KMS-11 (cell line): ENCODE measurements around the gene IDE.

Source experiments
- H2AFZ ChIP-seq: fragments of 200-600 bp; sonication (generic); 2 replicates; pipeline ENCODE4 v1.6.1; 2016; ENCODE audit warnings: antibody characterized with exemption, mixed run types, low read depth
- H3K27ac ChIP-seq: fragments of 200-600 bp; sonication (generic); 2 replicates; pipeline ENCODE4 v1.6.1; 2016; ENCODE audit warnings: mild to moderate bottlenecking, mixed run types
- H3K27me3 ChIP-seq: fragments of 200-600 bp; sonication (generic); 2 replicates; pipeline ENCODE4 v1.6.1; 2017; ENCODE audit warnings: mild to moderate bottlenecking, low read depth, mixed run types, moderate library complexity; ENCODE audit not compliant: insufficient read depth
- H3K36me3 ChIP-seq: fragments of 200-600 bp; sonication (generic); 2 replicates; pipeline ENCODE4 v1.6.1; 2017; ENCODE audit warnings: mild to moderate bottlenecking, mixed run types; ENCODE audit not compliant: insufficient read depth
- H3K4me1 ChIP-seq: fragments of 200-600 bp; sonication (generic); 2 replicates; pipeline ENCODE4 v1.6.1; 2016; ENCODE audit warnings: mild to moderate bottlenecking, low read depth, mixed run types; ENCODE audit not compliant: poor library complexity, severe bottlenecking
- H3K4me2 ChIP-seq: fragments of 200-600 bp; sonication (generic); 2 replicates; pipeline ENCODE4 v1.7.0; 2016; ENCODE audit warnings: mild to moderate bottlenecking, mixed run types
- H3K4me3 ChIP-seq: fragments of 200-600 bp; sonication (generic); IDR thresholded peaks from 2 replicates; pipeline ENCODE4 v1.6.1; 2017; ENCODE audit warnings: low read depth, low read length, mixed read lengths; ENCODE audit not compliant: insufficient read depth
- H3K79me2 ChIP-seq: fragments of 200-600 bp; sonication (generic); 2 replicates; pipeline ENCODE4 v1.6.1; 2016; ENCODE audit warnings: low read depth, mixed run types; ENCODE audit not compliant: insufficient read depth
- H3K9ac ChIP-seq: fragments of 200-600 bp; sonication (generic); 2 replicates; pipeline ENCODE4 v1.6.1; 2016; ENCODE audit warnings: mild to moderate bottlenecking, mixed run types
- H4K20me1 ChIP-seq: fragments of 200-600 bp; sonication (generic); 2 replicates; pipeline ENCODE4 v1.6.1; 2016; ENCODE audit warnings: mild to moderate bottlenecking, mixed run types; ENCODE audit not compliant: insufficient read depth
- TF ChIP-seq, protein P1 (sequence below): fragments of 200-600 bp; sonication (generic); conservative IDR thresholded peaks from 2 replicates; pipeline ENCODE4 v1.6.1; 2017; ENCODE audit warnings: low read depth, mild to moderate bottlenecking, antibody characterized with exemption, low read length, moderate library complexity, mixed read lengths

IDE gene

DNA sequence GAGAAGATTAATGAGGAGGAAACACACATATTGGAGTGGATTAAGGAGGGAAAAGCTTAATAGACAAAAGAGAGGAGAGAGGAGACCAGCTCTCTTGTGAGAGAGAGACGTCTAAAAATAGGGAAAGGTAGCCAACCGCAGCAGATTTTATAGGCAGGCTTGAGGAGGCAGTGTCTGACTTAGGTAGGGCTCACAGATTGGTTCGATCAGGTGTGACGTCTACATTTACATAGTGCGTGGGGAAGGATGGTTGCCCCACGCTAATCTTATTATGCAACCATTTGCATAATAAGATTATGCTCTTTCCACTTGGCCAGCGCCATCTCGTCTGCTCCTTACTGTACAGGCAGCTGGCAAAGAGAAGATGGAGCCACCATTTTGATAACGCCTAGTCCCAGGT lies 160.9 kb downstream of the IDE start:
- Histone ChIP-seq H3K27ac (no peak overlapping the region), H3K4me1 (no peaks in the 10 kb centered on the region), H2AFZ (no peak overlapping the region), H3K9ac (no peak overlapping the region), H3K4me3 (no peak overlapping the region), H4K20me1 (no peaks in the 10 kb centered on the region), H3K79me2 (no peaks in the 10 kb centered on the region), H3K36me3 (no peaks in the 10 kb centered on the region), H3K27me3 (no peaks in the 10 kb centered on the region), H3K4me2 (no peak overlapping the region)
- TF ChIP-seq, protein P1, sequence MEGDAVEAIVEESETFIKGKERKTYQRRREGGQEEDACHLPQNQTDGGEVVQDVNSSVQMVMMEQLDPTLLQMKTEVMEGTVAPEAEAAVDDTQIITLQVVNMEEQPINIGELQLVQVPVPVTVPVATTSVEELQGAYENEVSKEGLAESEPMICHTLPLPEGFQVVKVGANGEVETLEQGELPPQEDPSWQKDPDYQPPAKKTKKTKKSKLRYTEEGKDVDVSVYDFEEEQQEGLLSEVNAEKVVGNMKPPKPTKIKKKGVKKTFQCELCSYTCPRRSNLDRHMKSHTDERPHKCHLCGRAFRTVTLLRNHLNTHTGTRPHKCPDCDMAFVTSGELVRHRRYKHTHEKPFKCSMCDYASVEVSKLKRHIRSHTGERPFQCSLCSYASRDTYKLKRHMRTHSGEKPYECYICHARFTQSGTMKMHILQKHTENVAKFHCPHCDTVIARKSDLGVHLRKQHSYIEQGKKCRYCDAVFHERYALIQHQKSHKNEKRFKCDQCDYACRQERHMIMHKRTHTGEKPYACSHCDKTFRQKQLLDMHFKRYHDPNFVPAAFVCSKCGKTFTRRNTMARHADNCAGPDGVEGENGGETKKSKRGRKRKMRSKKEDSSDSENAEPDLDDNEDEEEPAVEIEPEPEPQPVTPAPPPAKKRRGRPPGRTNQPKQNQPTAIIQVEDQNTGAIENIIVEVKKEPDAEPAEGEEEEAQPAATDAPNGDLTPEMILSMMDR, result no peak

DNA sequence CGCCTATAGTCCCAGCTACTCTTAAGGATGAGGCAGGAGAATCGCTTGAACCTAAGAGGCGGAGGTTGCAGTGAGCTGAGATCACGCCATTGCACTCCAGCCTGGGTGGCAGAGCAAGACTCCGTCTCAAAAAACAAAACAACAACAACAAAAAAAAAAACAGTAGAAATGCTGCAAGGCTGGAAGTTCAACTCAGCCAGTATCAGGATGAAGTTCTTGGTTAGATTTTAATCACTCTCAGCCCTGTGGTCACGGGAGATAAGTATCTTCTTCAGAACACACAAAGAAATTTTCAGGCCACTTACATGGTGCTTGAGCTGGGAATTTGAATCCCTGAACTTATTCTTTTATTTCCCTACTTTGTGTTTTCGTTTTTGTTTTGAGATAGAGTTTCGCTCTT lies 162.5 kb downstream of the IDE start:
- Histone ChIP-seq H3K79me2 (no peaks in the 10 kb centered on the region), H3K36me3 (no peaks in the 10 kb centered on the region), H3K4me1 (no peaks in the 10 kb centered on the region), H3K9ac (no peak overlapping the region), H3K27me3 (no peaks in the 10 kb centered on the region), H3K4me2 (no peak overlapping the region), H3K27ac (no peak overlapping the region), H3K4me3 (no peak overlapping the region), H4K20me1 (no peaks in the 10 kb centered on the region), H2AFZ (no peak overlapping the region)
- TF ChIP-seq, protein P1, result no peak

DNA sequence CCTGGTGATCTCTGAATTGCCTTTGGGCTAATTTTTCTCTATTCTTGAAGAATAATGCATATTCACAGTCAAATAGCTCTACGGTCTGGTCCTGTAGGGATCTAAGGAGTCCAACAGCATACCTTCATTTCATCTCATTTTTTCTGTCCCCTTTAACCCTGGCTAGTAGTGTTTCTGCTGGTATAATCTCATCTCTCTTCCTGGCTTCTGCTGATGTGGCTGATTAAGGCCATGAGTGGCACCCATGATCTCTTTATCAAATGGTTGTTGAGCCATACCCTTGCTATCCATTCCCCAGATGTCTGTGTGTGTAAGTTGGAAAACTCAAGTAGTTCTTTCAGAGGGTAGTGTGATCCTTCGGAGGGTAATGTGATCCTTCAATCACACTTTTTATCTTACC lies 163.4 kb downstream of the IDE start:
- Histone ChIP-seq H3K36me3 (no peaks in the 10 kb centered on the region), H3K27me3 (no peaks in the 10 kb centered on the region), H3K4me3 (no peak overlapping the region), H4K20me1 (no peaks in the 10 kb centered on the region), H3K4me1 (no peaks in the 10 kb centered on the region), H3K27ac (no peak overlapping the region), H3K79me2 (no peaks in the 10 kb centered on the region), H3K9ac (no peak overlapping the region), H3K4me2 (no peak overlapping the region), H2AFZ (no peak overlapping the region)
- TF ChIP-seq, protein P1, result no peak

DNA sequence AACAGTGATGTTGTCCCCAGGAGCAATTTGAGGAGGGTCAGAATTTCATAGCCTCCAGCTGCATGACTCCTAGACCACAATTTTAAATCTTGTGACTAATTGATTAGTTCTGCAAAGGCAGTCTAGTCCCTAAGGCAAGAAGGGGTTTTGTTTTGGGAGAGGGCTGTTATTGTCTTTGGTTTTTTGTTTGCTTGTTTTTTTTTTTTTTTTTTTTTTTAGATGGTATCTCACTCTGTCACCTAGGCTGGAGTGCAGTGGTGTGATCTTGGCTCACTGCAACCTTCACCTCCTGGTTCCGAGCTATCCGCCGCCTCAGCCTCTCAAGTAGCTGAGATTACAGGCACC lies 165.9 kb downstream of the IDE start:
- H4K20me1 ChIP-seq, result no peaks in the 10 kb centered on the region
- no peaks in the 10 kb centered on the region for H3K4me1 ChIP-seq
- H3K9ac ChIP-seq, result no peak overlapping the region
- TF ChIP-seq, protein P1, result no peak
- no peaks in the 10 kb centered on the region for H3K79me2 ChIP-seq
- H3K27ac ChIP-seq, result no peak overlapping the region
- no peak overlapping the region for H2AFZ ChIP-seq
- H3K36me3 ChIP-seq, result no peaks in the 10 kb centered on the region
- no peaks in the 10 kb centered on the region for H3K27me3 ChIP-seq
- no peak overlapping the region for H3K4me3 ChIP-seq
- no peak overlapping the region for H3K4me2 ChIP-seq
